GM23338 (cell line): ENCODE data around the gene IPPK. TPM values are rescaled to one million over a fixed set of nuclear protein-coding genes. Genes with fewer than 3 reads are reported as not detected.
"Not testable (repeated sequence)": the region's sequence is repeated elsewhere in the genome, so short reads cannot be mapped to it uniquely, and the experiment has no call there.

Experiments
- ATAC-seq: fragments of 200-7000 bp; cut with Tn5 transposase; 3 replicates; pipeline ENCODE4 v1.9.1; 2020
- DNase-seq: peaks from one replicate; pipeline ENCODE4 v3.0.0-alpha.2; 2015; ENCODE audit warnings: low spot score
- H2AFZ ChIP-seq: fragments of 200-600 bp; sonication (generic); 2 replicates; pipeline ENCODE4 v1.8.0; 2016; ENCODE audit warnings: antibody characterized with exemption, mild to moderate bottlenecking, moderate library complexity
- H3F3A ChIP-seq: fragments of 200-600 bp; sonication (generic); replicated peaks from 2 replicates; pipeline ENCODE4 v1.8.0; 2017; ENCODE audit warnings: antibody characterized with exemption, mixed run types, low read depth
- H3K27ac ChIP-seq: fragments of 200-600 bp; sonication (generic); 2 replicates; pipeline ENCODE4 v1.6.1; 2016; ENCODE audit warnings: low read depth
- H3K27me3 ChIP-seq: fragments of 200-600 bp; sonication (generic); 2 replicates; pipeline ENCODE4 v1.8.0; 2016; ENCODE audit warnings: mild to moderate bottlenecking, mixed run types, moderate library complexity; ENCODE audit not compliant: insufficient read depth
- H3K36me3 ChIP-seq: fragments of 200-600 bp; sonication (generic); 2 replicates; pipeline ENCODE4 v1.8.0; 2016; ENCODE audit warnings: mild to moderate bottlenecking; ENCODE audit not compliant: insufficient read depth
- H3K4me1 ChIP-seq: fragments of 200-600 bp; sonication (generic); 2 replicates; pipeline ENCODE4 v1.8.0; 2016; ENCODE audit warnings: mild to moderate bottlenecking, moderate library complexity; ENCODE audit not compliant: insufficient read depth
- H3K4me2 ChIP-seq: fragments of 200-600 bp; sonication (generic); 2 replicates; pipeline ENCODE4 v1.7.1; 2017; ENCODE audit warnings: mixed run types
- H3K4me3 ChIP-seq: fragments of 200-600 bp; sonication (generic); 2 replicates; pipeline ENCODE4 v1.6.1; 2016; ENCODE audit warnings: mixed run types
- H3K79me2 ChIP-seq: fragments of 200-600 bp; sonication (generic); replicated peaks from 2 replicates; pipeline ENCODE4 v1.8.0; 2017; ENCODE audit warnings: mild to moderate bottlenecking; ENCODE audit not compliant: insufficient read depth
- H3K9me2 ChIP-seq: fragments of 200-600 bp; sonication (generic); 2 replicates; pipeline ENCODE4 v1.8.0; 2017; ENCODE audit not compliant: insufficient read depth
- H4K20me1 ChIP-seq: fragments of 200-600 bp; sonication (generic); replicated peaks from 2 replicates; pipeline ENCODE4 v1.8.0; 2017; ENCODE audit warnings: mild to moderate bottlenecking; ENCODE audit not compliant: insufficient read depth
- H3K27ac Mint-ChIP-seq: 2 replicates; pipeline ENCODE4 v1.8.0; 2020; ENCODE audit warnings: inconsistent platforms, mild to moderate bottlenecking, moderate library complexity, mixed read lengths
- H3K27me3 Mint-ChIP-seq: 3 replicates; pipeline ENCODE4 v1.8.0; 2022; ENCODE audit warnings: low read depth, mild to moderate bottlenecking, moderate library complexity, mixed read lengths, inconsistent platforms; ENCODE audit not compliant: insufficient read depth, poor library complexity
- H3K36me3 Mint-ChIP-seq: 3 replicates; pipeline ENCODE4 v1.8.0; 2021; ENCODE audit warnings: low read depth, mild to moderate bottlenecking, inconsistent platforms, moderate library complexity, mixed read lengths
- H3K4me1 Mint-ChIP-seq: 3 replicates; pipeline ENCODE4 v1.8.0; 2020; ENCODE audit warnings: mild to moderate bottlenecking, inconsistent platforms, mixed read lengths
- H3K4me3 Mint-ChIP-seq: 3 replicates; pipeline ENCODE4 v1.8.0; 2021; ENCODE audit warnings: moderate library complexity, mild to moderate bottlenecking, inconsistent platforms, mixed read lengths
- H3K9me3 Mint-ChIP-seq: 3 replicates; pipeline ENCODE4 v1.8.0; 2020; ENCODE audit warnings: moderate library complexity, mild to moderate bottlenecking, inconsistent platforms, mixed read lengths
- CREB1 ChIP-seq: fragments of 250-450 bp; sonication (Bioruptor Pico); IDR thresholded peaks from 2 replicates; pipeline ENCODE4 v1.5.0; 2020; ENCODE audit warnings: low read depth, mild to moderate bottlenecking, moderate library complexity
- EZH2 ChIP-seq: fragments of 200-600 bp; sonication (generic); IDR thresholded peaks from one replicate; pipeline ENCODE4 v1.8.0; 2017; ENCODE audit warnings: antibody characterized with exemption, mild to moderate bottlenecking, low read depth; ENCODE audit not compliant: unreplicated experiment
- EZH2phosphoT487 ChIP-seq: fragments of 200-600 bp; sonication (generic); IDR thresholded peaks from one replicate; pipeline ENCODE4 v1.8.1; 2018; ENCODE audit warnings: antibody characterized with exemption; ENCODE audit not compliant: unreplicated experiment
- JUNB ChIP-seq: IDR thresholded peaks from one replicate; pipeline ENCODE4 v1.6.1; 2016; ENCODE audit warnings: antibody characterized with exemption; ENCODE audit not compliant: unreplicated experiment
- NANOG ChIP-seq: IDR thresholded peaks from 2 replicates; pipeline ENCODE4 v1.6.1; 2016; ENCODE audit warnings: antibody characterized with exemption, borderline replicate concordance
- POLR2AphosphoS5 ChIP-seq: IDR thresholded peaks from 2 replicates; pipeline ENCODE4 v1.6.1; 2016; ENCODE audit warnings: antibody characterized with exemption, low read depth
- STAT1 ChIP-seq: IDR thresholded peaks from one replicate; pipeline ENCODE4 v1.6.1; 2016; ENCODE audit warnings: antibody characterized with exemption; ENCODE audit not compliant: unreplicated experiment
- ZNF114 ChIP-seq: fragments of 250-450 bp; sonication (Bioruptor Pico); IDR thresholded peaks from 2 replicates; pipeline ENCODE4 v1.5.0; 2020; ENCODE audit warnings: mild to moderate bottlenecking, moderate library complexity
- ZNF331 ChIP-seq: fragments of 250-450 bp; sonication (Bioruptor Pico); IDR thresholded peaks from 2 replicates; pipeline ENCODE4 v1.5.0; 2020; ENCODE audit warnings: low read depth, mild to moderate bottlenecking, moderate library complexity
- polyA plus RNA-seq: library from polyadenylated mRNA; unstranded; fragments of >200 nt; fragmentation: Nextera tagmentation; extraction: Ambion mirVana; gene quantifications from 2 replicates; pipeline ENCODE4 v1.2.1, GENCODE V29; 2016
- total RNA-seq: library from RNA; depleted of rRNA; stranded (reverse); fragments of >200 nt; shearing (Covaris generic); gene quantifications from 2 replicates; pipeline ENCODE4 v1.2.3, GENCODE V29; 2014
- TF ChIP-seq, protein P1 (sequence below), 2 experiments: fragments of 200-600 bp in 1 of 2; sonication (generic) in 1 of 2; conservative IDR thresholded peaks; 2 replicates each; pipeline versions ENCODE4 v1.5.1 to v1.6.1; 2016 to 2017; ENCODE audit warnings: antibody characterized with exemption in 2 of 2, low read depth in 2 of 2, mild to moderate bottlenecking in 2 of 2, moderate library complexity in 1 of 2
- TF ChIP-seq, protein P2 (sequence below): IDR thresholded peaks from 2 replicates; pipeline ENCODE4 v1.6.1; 2016; ENCODE audit warnings: antibody characterized with exemption
- TF ChIP-seq, protein P3 (sequence below): IDR thresholded peaks from one replicate; pipeline ENCODE4 v1.6.1; 2018; ENCODE audit warnings: antibody characterized with exemption; ENCODE audit not compliant: unreplicated experiment

IPPK gene
- total and polyA plus RNA-seq, 2 experiments from 2014 or later = 6.5 to 17.5 TPM

DNA sequence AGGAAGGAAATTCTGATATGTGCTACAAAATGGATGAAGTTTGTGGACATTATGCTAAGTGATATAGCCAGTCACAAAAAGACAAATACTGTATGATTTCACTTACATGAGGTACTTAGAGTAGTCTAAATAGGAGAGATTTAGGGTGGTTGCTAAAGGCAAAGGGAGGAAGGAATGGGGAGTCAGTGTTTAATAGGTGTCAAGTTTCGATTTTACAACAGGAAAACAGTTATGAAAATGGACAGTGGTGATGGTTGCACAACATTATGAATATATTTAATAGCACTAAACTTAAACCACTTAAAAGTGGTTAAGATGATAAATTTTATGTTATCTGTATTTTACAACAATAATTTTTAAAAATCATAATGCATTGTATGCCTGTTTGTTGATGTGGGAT is 93.8 kb downstream of the IPPK start (continued):
- no peak for TF ChIP-seq STAT1
- TF ChIP-seq CREB1 (CRISPR knock-in tag) = no peak
- no peak for TF ChIP-seq ZNF114 (CRISPR knock-in tag)
- TF ChIP-seq, protein P1, sequence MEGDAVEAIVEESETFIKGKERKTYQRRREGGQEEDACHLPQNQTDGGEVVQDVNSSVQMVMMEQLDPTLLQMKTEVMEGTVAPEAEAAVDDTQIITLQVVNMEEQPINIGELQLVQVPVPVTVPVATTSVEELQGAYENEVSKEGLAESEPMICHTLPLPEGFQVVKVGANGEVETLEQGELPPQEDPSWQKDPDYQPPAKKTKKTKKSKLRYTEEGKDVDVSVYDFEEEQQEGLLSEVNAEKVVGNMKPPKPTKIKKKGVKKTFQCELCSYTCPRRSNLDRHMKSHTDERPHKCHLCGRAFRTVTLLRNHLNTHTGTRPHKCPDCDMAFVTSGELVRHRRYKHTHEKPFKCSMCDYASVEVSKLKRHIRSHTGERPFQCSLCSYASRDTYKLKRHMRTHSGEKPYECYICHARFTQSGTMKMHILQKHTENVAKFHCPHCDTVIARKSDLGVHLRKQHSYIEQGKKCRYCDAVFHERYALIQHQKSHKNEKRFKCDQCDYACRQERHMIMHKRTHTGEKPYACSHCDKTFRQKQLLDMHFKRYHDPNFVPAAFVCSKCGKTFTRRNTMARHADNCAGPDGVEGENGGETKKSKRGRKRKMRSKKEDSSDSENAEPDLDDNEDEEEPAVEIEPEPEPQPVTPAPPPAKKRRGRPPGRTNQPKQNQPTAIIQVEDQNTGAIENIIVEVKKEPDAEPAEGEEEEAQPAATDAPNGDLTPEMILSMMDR (conservative IDR thresholded peaks at IDR 0.05; ENCODE audit: low read depth in 2 of 2) = no peak
- TF ChIP-seq, protein P2, sequence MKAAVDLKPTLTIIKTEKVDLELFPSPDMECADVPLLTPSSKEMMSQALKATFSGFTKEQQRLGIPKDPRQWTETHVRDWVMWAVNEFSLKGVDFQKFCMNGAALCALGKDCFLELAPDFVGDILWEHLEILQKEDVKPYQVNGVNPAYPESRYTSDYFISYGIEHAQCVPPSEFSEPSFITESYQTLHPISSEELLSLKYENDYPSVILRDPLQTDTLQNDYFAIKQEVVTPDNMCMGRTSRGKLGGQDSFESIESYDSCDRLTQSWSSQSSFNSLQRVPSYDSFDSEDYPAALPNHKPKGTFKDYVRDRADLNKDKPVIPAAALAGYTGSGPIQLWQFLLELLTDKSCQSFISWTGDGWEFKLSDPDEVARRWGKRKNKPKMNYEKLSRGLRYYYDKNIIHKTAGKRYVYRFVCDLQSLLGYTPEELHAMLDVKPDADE = no peak
- TF ChIP-seq EZH2phosphoT487 = no peak
- TF ChIP-seq POLR2AphosphoS5 = no peak

DNA sequence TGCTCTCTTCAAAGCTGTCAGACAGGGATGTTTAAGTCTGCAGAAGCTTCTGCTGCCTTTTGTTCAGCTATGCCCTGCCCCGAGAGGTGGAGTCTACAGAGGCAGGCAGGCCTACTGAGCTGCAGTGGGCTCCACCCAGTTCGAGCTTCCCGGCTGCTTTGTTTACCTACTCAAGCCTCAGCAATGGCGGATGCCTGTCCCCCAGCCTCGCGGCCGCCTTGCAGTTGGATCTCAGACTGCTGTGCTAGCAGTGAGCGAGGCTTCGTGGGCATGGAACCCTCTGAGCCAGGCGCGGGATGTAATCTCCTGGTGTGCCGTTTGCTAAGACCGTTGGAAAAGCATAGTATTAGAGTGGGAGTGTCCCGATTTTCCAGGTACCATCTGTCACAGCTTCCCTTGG is 96.3 kb downstream of the IPPK start:
- not testable (repeated sequence) for H3K4me1 ChIP-seq, ATAC-seq, DNase-seq, H3K27me3 Mint-ChIP-seq, H3F3A ChIP-seq, H3K4me2 ChIP-seq, H3K4me3 Mint-ChIP-seq, H2AFZ ChIP-seq, H3K27ac Mint-ChIP-seq, H3K4me1 Mint-ChIP-seq, H3K27ac ChIP-seq, H3K9me2 ChIP-seq, H3K36me3 ChIP-seq, H3K79me2 ChIP-seq, H4K20me1 ChIP-seq, H3K4me3 ChIP-seq, H3K27me3 ChIP-seq
- H3K9me3 Mint-ChIP-seq = peaks cover 18% of the 10 kb centered on the region
- peaks cover 10% of the 10 kb centered on the region for H3K36me3 Mint-ChIP-seq

DNA sequence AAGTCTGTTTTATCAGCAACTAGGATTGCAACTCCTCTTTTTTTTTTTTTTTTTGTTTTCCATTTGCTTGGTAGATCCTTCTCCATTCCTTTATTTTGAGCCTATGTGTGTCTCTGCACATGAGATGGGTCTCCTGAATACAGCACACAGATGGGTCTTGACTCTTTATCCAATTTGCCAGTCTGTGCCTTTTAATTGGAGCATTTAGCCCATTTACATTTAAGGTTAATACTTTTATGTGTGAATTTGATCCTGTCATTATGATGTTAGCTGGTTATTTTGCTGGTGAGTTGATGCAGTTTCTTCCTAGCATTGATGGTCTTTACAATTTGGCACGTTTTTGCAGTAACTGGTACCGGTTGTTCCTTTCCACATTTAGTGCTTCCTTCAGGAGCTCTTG is 98.1 kb downstream of the IPPK start:
- not testable (repeated sequence) for H3K36me3 ChIP-seq, H3K9me2 ChIP-seq, DNase-seq, H3K27me3 Mint-ChIP-seq, ATAC-seq, H2AFZ ChIP-seq, H3K27ac ChIP-seq, H3K4me3 Mint-ChIP-seq, H3F3A ChIP-seq, H3K27ac Mint-ChIP-seq, H3K4me2 ChIP-seq, H3K4me1 Mint-ChIP-seq, H3K4me3 ChIP-seq, H3K36me3 Mint-ChIP-seq, H3K4me1 ChIP-seq, H4K20me1 ChIP-seq, H3K27me3 ChIP-seq, H3K79me2 ChIP-seq
- H3K9me3 Mint-ChIP-seq = peaks cover 16% of the 10 kb centered on the region; the same call in 2 of the 3 replicates

DNA sequence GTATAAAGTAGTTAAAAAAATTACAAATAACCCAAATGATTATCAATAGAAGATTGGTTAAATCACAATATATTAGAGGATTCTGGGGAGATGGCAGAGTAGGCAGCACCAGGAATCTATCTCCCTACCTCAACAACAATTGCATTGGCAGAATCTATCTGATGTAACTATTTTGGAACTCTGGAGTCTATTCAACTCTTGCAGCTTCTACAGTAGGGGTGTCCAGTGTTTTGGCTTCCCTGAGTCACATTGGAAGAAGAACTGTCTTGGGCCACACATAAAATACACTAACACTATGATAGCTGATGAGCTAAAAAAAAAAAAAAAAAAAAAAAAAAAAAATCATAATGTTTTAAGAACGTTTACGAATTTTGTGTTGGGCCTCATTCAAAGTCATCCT is 104.9 kb downstream of the IPPK start:
- no peaks in the 10 kb centered on the region for H4K20me1 ChIP-seq
- H3K9me3 Mint-ChIP-seq = peaks cover 2% of the 10 kb centered on the region; the same call in 1 of the 3 replicates
- no peak overlapping the region for H2AFZ ChIP-seq
- H3K36me3 ChIP-seq = no peaks in the 10 kb centered on the region
- H3K4me3 Mint-ChIP-seq = no peak overlapping the region
- H3K4me3 ChIP-seq = no peak overlapping the region
- no peaks in the 10 kb centered on the region for H3K4me1 ChIP-seq
- no peaks in the 10 kb centered on the region for H3K9me2 ChIP-seq
- no peaks in the 10 kb centered on the region for H3K79me2 ChIP-seq
- no peaks in the 10 kb centered on the region for H3F3A ChIP-seq
- no peak overlapping the region for H3K27ac ChIP-seq
- H3K27ac Mint-ChIP-seq = no peak overlapping the region
- no peak overlapping the region for H3K4me2 ChIP-seq
- H3K4me1 Mint-ChIP-seq = peaks cover 7% of the 10 kb centered on the region; the same call in 2 of the 3 replicates
- DNase-seq (no peak), ATAC-seq (no peak)
- no peaks in the 10 kb centered on the region for H3K27me3 Mint-ChIP-seq
- H3K27me3 ChIP-seq = no peaks in the 10 kb centered on the region
- H3K36me3 Mint-ChIP-seq = no peaks in the 10 kb centered on the region
- TF ChIP-seq, protein P3, sequence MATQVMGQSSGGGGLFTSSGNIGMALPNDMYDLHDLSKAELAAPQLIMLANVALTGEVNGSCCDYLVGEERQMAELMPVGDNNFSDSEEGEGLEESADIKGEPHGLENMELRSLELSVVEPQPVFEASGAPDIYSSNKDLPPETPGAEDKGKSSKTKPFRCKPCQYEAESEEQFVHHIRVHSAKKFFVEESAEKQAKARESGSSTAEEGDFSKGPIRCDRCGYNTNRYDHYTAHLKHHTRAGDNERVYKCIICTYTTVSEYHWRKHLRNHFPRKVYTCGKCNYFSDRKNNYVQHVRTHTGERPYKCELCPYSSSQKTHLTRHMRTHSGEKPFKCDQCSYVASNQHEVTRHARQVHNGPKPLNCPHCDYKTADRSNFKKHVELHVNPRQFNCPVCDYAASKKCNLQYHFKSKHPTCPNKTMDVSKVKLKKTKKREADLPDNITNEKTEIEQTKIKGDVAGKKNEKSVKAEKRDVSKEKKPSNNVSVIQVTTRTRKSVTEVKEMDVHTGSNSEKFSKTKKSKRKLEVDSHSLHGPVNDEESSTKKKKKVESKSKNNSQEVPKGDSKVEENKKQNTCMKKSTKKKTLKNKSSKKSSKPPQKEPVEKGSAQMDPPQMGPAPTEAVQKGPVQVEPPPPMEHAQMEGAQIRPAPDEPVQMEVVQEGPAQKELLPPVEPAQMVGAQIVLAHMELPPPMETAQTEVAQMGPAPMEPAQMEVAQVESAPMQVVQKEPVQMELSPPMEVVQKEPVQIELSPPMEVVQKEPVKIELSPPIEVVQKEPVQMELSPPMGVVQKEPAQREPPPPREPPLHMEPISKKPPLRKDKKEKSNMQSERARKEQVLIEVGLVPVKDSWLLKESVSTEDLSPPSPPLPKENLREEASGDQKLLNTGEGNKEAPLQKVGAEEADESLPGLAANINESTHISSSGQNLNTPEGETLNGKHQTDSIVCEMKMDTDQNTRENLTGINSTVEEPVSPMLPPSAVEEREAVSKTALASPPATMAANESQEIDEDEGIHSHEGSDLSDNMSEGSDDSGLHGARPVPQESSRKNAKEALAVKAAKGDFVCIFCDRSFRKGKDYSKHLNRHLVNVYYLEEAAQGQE = no peak
- TF ChIP-seq JUNB (no peak), ZNF331 (CRISPR knock-in tag) (no peak), STAT1 (no peak), CREB1 (CRISPR knock-in tag) (no peak), NANOG (no peak), EZH2 (no peak)
- TF ChIP-seq, protein P2 = no peak
